H9 (cell line): ENCODE measurements around the gene SRC. TPM values are rescaled to one million over a fixed set of nuclear protein-coding genes. Genes with fewer than 3 reads are reported as not detected.

Experiments used
- DNase-seq: peaks from one replicate; pipeline ENCODE4 v3.0.0-alpha.2; 2017
- H2AFZ ChIP-seq: one replicate; pipeline ENCODE4 v1.6.1; 2013; ENCODE audit warnings: mild to moderate bottlenecking, low read length, control low read depth, moderate library complexity
- H2AK5ac ChIP-seq: 2 replicates; pipeline ENCODE4 v1.6.1; 2013; ENCODE audit warnings: low read length, control low read depth, mixed read lengths; ENCODE audit not compliant: insufficient read length
- H2BK120ac ChIP-seq: one replicate; pipeline ENCODE4 v1.6.1; 2013; ENCODE audit warnings: low read depth, mild to moderate bottlenecking, low read length, control low read depth, inconsistent platforms; ENCODE audit not compliant: poor library complexity, severe bottlenecking
- H2BK12ac ChIP-seq: 2 replicates; pipeline ENCODE4 v1.6.1; 2013; ENCODE audit warnings: low read length, control low read depth, mixed read lengths, low read depth; ENCODE audit not compliant: insufficient read length
- H2BK15ac ChIP-seq: 2 replicates; pipeline ENCODE4 v1.6.1; 2013; ENCODE audit warnings: low read depth, low read length, control low read depth
- H2BK20ac ChIP-seq: one replicate; pipeline ENCODE4 v1.6.1; 2013; ENCODE audit warnings: low read depth, mild to moderate bottlenecking, low read length, control low read depth, inconsistent platforms; ENCODE audit not compliant: poor library complexity, severe bottlenecking
- H2BK5ac ChIP-seq: 2 replicates; pipeline ENCODE4 v1.6.1; 2013; ENCODE audit warnings: low read length, control low read depth, mixed read lengths; ENCODE audit not compliant: insufficient read length
- H3K14ac ChIP-seq: 2 replicates; pipeline ENCODE4 v1.6.1; 2013; ENCODE audit warnings: low read length, control low read depth; ENCODE audit not compliant: insufficient read depth
- H3K18ac ChIP-seq: 2 replicates; pipeline ENCODE4 v1.6.1; 2013; ENCODE audit warnings: low read depth, mild to moderate bottlenecking, mixed read lengths, low read length, control low read depth; ENCODE audit not compliant: insufficient read length
- H3K23ac ChIP-seq: 2 replicates; pipeline ENCODE4 v1.6.1; 2013; ENCODE audit warnings: low read length, control low read depth, mixed read lengths, low read depth; ENCODE audit not compliant: insufficient read length
- H3K23me2 ChIP-seq: 2 replicates; pipeline ENCODE4 v1.6.1; 2013; ENCODE audit warnings: low read depth, mild to moderate bottlenecking, mixed read lengths, low read length, control low read depth; ENCODE audit not compliant: insufficient read length, poor library complexity, severe bottlenecking
- H3K27ac ChIP-seq: 2 replicates; pipeline ENCODE4 v1.5.1; 2013; ENCODE audit warnings: low read length, control low read depth, mixed read lengths, low read depth; ENCODE audit not compliant: insufficient read length
- H3K27me3 ChIP-seq: 2 replicates; pipeline ENCODE4 v1.6.1; 2013; ENCODE audit warnings: low read length, control low read depth, inconsistent platforms; ENCODE audit not compliant: insufficient read depth
- H3K4ac ChIP-seq: 2 replicates; pipeline ENCODE4 v1.6.1; 2013; ENCODE audit warnings: low read depth, mild to moderate bottlenecking, control low read depth, inconsistent platforms, low read length, moderate library complexity
- H3K4me1 ChIP-seq: 2 replicates; pipeline ENCODE4 v1.6.1; 2013; ENCODE audit warnings: low read length, control low read depth, inconsistent platforms; ENCODE audit not compliant: insufficient read depth
- H3K4me2 ChIP-seq: 2 replicates; pipeline ENCODE4 v1.6.1; 2013; ENCODE audit warnings: low read length, control low read depth, mixed read lengths; ENCODE audit not compliant: insufficient read length, insufficient read depth
- H3K56ac ChIP-seq: 2 replicates; pipeline ENCODE4 v1.6.1; 2013; ENCODE audit warnings: low read depth, mild to moderate bottlenecking, mixed read lengths, low read length, control low read depth; ENCODE audit not compliant: insufficient read length
- H3K79me1 ChIP-seq: 2 replicates; pipeline ENCODE4 v1.6.1; 2013; ENCODE audit warnings: low read depth, mild to moderate bottlenecking, moderate library complexity, low read length, control low read depth, inconsistent platforms; ENCODE audit not compliant: insufficient read depth, poor library complexity, severe bottlenecking
- H3K79me2 ChIP-seq: 2 replicates; pipeline ENCODE4 v1.6.1; 2013; ENCODE audit warnings: low read length, control low read depth, inconsistent platforms; ENCODE audit not compliant: insufficient read depth
- H3K9ac ChIP-seq: 2 replicates; pipeline ENCODE4 v1.6.1; 2013; ENCODE audit warnings: low read length, control low read depth, mixed read lengths; ENCODE audit not compliant: insufficient read length; ENCODE audit errors: extremely low read depth
- H3K9me3 ChIP-seq: one replicate; pipeline ENCODE4 v1.6.1; 2013; ENCODE audit warnings: low read depth, low read length, inconsistent platforms; ENCODE audit not compliant: control insufficient read depth
- H3T11ph ChIP-seq: one replicate; pipeline ENCODE4 v1.6.1; 2013; ENCODE audit warnings: mild to moderate bottlenecking, low read length, control low read depth, inconsistent platforms
- H4K20me1 ChIP-seq: one replicate; pipeline ENCODE4 v1.6.1; 2013; ENCODE audit not compliant: control insufficient read depth, insufficient read length, insufficient read depth
- H4K5ac ChIP-seq: 2 replicates; pipeline ENCODE4 v1.6.1; 2013; ENCODE audit warnings: low read depth, mild to moderate bottlenecking, mixed read lengths, low read length, control low read depth; ENCODE audit not compliant: insufficient read length
- H4K8ac ChIP-seq: replicated peaks from 2 replicates; pipeline ENCODE4 v1.6.1; 2013; ENCODE audit warnings: low read length, control low read depth, mixed read lengths, low read depth; ENCODE audit not compliant: insufficient read length
- H4K91ac ChIP-seq: 2 replicates; pipeline ENCODE4 v1.6.1; 2013; ENCODE audit warnings: low read depth, mild to moderate bottlenecking, moderate library complexity, mixed read lengths, low read length, control low read depth; ENCODE audit not compliant: insufficient read length
- H3K27ac Mint-ChIP-seq, 3 experiments: 2 replicates in 2 of 3; 3 replicates in 1 of 3; pipeline ENCODE4 v1.8.0; 2020 to 2021; ENCODE audit warnings: mixed read lengths in 3 of 3, mild to moderate bottlenecking in 1 of 3, moderate library complexity in 1 of 3
- H3K27me3 Mint-ChIP-seq: 2 replicates; pipeline ENCODE4 v1.8.0; 2021; ENCODE audit warnings: low read depth, mild to moderate bottlenecking, moderate library complexity, mixed read lengths
- H3K36me3 Mint-ChIP-seq, 3 experiments: 2 replicates in 2 of 3; 3 replicates in 1 of 3; pipeline ENCODE4 v1.8.0; 2020 to 2021; ENCODE audit warnings: low read depth in 3 of 3, mixed read lengths in 3 of 3; ENCODE audit not compliant: insufficient read depth in 1 of 3
- H3K4me1 Mint-ChIP-seq, 2 experiments: 2 replicates each; pipeline ENCODE4 v1.8.0; 2020; ENCODE audit warnings: mixed read lengths in 2 of 2
- H3K4me3 Mint-ChIP-seq, 2 experiments: 2 replicates in 1 of 2; 3 replicates in 1 of 2; pipeline ENCODE4 v1.8.0; 2020 to 2021; ENCODE audit warnings: mild to moderate bottlenecking in 2 of 2, mixed read lengths in 2 of 2, moderate library complexity in 1 of 2
- H3K9me3 Mint-ChIP-seq, 2 experiments: 2 replicates in 1 of 2; 3 replicates in 1 of 2; pipeline ENCODE4 v1.8.0; 2020; ENCODE audit warnings: mild to moderate bottlenecking in 2 of 2, mixed read lengths in 2 of 2, moderate library complexity in 1 of 2
- WGBS: extraction: QIAGEN DNeasy Blood & Tissue Kit; methylation state at CpG from one replicate; pipeline ENCODE4 v1.1.7; 2013; ENCODE audit warnings: missing lambda C conversion rate, low lambda C conversion rate, mixed read lengths; ENCODE audit not compliant: insufficient read length; ENCODE audit errors: extremely low coverage; 5-methylcytosine and 5-hydroxymethylcytosine counted together
- total RNA-seq: library from RNA; stranded (reverse); gene quantifications from 2 replicates; pipeline ENCODE4 v1.2.1, GENCODE V29; 2021
- TF ChIP-seq, protein P1 (sequence below): fragments of 200-600 bp; sonication (generic); conservative IDR thresholded peaks from 3 replicates; pipeline ENCODE4 v1.8.0; 2021; ENCODE audit warnings: antibody characterized with exemption, mild to moderate bottlenecking

SRC gene
- total RNA-seq, 1 experiment from 2014 or later = 44.5 TPM

DNA sequence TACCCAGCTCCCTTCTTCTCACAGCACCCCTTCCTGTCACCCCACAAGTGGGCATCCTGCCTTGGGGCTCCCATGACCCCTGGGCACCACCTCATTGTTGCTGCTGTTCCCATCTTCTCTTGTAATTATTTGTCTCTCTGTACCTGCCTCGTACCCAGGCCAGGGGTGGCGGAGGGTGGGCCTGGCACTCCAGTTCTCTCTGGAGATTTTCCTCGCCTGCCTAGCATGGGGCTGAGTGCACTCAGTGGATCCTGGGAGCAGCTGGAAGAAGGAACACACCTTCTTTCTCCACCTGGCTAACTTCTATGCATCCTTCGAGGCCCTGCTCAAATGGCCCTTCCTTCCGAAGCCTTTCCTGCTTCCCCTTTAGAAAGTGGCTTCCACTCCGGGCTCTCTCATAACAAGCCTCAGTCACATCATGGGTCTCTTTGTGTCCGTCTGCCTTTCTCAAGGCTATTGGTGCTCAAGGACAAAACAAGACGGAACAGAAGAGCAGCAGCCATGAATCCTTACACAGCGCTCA is 79.2 kb downstream of the SRC start:
- H3K27ac Mint-ChIP-seq = no peak overlapping the region
- no peak overlapping the region for H2BK20ac ChIP-seq
- H3K9me3 Mint-ChIP-seq = no peaks in the 10 kb centered on the region; a peak in 1 of 5 replicates

More for the DNA sequence above, 79.2 kb downstream of the SRC start:
- H3K4me3 Mint-ChIP-seq = peak overlapping the region in 1 of 2 experiments; percentile 15; a peak in 2 of 5 replicates
- Histone ChIP-seq H3K27me3 (no peaks in the 10 kb centered on the region), H3K79me1 (no peaks in the 10 kb centered on the region), H3T11ph (no peak overlapping the region), H2BK120ac (no peak overlapping the region), H3K23ac (no peak overlapping the region), H4K20me1 (no peaks in the 10 kb centered on the region), H2AFZ (no peak overlapping the region), H3K9me3 (no peaks in the 10 kb centered on the region), H4K5ac (no peak overlapping the region), H3K4me1 (peaks cover 5% of the 10 kb centered on the region; the same call in 1 of the 2 replicates), H3K4me2 (no peak overlapping the region), H2AK5ac (no peak overlapping the region), H3K79me2 (no peaks in the 10 kb centered on the region), H3K27ac (no peak overlapping the region), H2BK12ac (no peak overlapping the region), H3K9ac (no peak overlapping the region), H4K91ac (no peak overlapping the region), H3K56ac (no peak overlapping the region), H3K4ac (no peak overlapping the region), H4K8ac (no peak overlapping the region), H3K18ac (no peak overlapping the region), H2BK5ac (no peak overlapping the region), H3K23me2 (no peaks in the 10 kb centered on the region), H3K14ac (no peak overlapping the region), H2BK15ac (no peak overlapping the region)
- H3K4me1 Mint-ChIP-seq = peaks cover 26 to 30% of the 10 kb centered on the region in 2 experiments
- WGBS = no CpG with 5 or more reads among the region's 9 CpGs
- H3K36me3 Mint-ChIP-seq = no peaks in the 10 kb centered on the region
- peaks cover 17% of the 10 kb centered on the region for H3K27me3 Mint-ChIP-seq
- TF ChIP-seq, protein P1, sequence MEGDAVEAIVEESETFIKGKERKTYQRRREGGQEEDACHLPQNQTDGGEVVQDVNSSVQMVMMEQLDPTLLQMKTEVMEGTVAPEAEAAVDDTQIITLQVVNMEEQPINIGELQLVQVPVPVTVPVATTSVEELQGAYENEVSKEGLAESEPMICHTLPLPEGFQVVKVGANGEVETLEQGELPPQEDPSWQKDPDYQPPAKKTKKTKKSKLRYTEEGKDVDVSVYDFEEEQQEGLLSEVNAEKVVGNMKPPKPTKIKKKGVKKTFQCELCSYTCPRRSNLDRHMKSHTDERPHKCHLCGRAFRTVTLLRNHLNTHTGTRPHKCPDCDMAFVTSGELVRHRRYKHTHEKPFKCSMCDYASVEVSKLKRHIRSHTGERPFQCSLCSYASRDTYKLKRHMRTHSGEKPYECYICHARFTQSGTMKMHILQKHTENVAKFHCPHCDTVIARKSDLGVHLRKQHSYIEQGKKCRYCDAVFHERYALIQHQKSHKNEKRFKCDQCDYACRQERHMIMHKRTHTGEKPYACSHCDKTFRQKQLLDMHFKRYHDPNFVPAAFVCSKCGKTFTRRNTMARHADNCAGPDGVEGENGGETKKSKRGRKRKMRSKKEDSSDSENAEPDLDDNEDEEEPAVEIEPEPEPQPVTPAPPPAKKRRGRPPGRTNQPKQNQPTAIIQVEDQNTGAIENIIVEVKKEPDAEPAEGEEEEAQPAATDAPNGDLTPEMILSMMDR = no peak
- DNase-seq = no peak
